ENCODE data around the gene ZNF385A. TPM values are rescaled to one million over a fixed set of nuclear protein-coding genes. Genes with fewer than 3 reads are reported as not detected.
A peak's percentile ranks its signal among the peaks of the same experiment; 100 is the strongest.

ZNF385A gene
- total and polyA plus RNA-seq, 2 of the 13 experiments (the other 11 are each of a cell fraction or from before 2014, with no cell fraction given) = 0.44 to 0.67 TPM

DNA sequence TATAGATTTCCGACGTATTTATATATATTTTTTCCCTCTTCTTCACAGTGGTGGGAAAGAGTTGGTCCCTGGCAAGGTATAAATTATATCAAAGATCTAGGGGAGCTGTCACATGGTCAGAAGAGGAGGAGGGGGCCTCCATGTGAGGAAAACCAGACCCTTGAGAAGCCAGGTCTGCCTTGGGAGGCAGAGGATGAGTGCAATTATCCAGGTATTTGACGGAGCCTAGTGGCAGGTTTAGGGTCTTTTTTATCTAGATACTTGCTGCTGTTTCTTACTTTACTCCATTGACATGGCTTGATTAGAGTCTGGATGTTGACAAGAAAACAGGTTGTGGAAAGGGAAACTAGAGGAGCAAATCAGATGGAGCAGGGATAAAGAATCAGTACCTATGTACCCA lies 54.1 kb downstream of the ZNF385A start:
- Histone ChIP-seq H4K20me1 (ENCODE audit: insufficient read depth, low read length) (no peaks in the 10 kb centered on the region), H2AFZ (ENCODE audit: low read length) (no peak overlapping the region), H3K27ac (ENCODE audit: extremely low read length, insufficient read depth, low read length) (peak overlapping the region; percentile 22), H3K9me3 (ENCODE audit: low read length) (no peaks in the 10 kb centered on the region), H3K79me2 (ENCODE audit: insufficient read depth, low read length) (peaks cover 34% of the 10 kb centered on the region), H3K9ac (ENCODE audit: insufficient read depth, low read depth, low read length) (no peak overlapping the region), H3K4me1 (ENCODE audit: insufficient read depth, low read length) (peaks cover 71% of the 10 kb centered on the region), H3K36me3 (replicated peaks in 1 of 2; ENCODE audit: control insufficient read depth in 1 of 2, insufficient read depth in 2 of 2, low read length in 2 of 2) (peaks cover 0 to 1% of the 10 kb centered on the region in 2 experiments; a peak in 2 of 5 replicates), H3K4me3 (replicated peaks in 1 of 3; ENCODE audit: insufficient read depth in 1 of 3, low read depth in 2 of 3, low read length in 3 of 3) (no peak overlapping the region), H3K4me2 (ENCODE audit: low read depth, low read length) (no peak overlapping the region), H3K27me3 (ENCODE audit: control insufficient read depth in 1 of 2, insufficient read depth in 2 of 2, low read length in 2 of 2) (no peaks in the 10 kb centered on the region; a peak in 1 of 5 replicates)
- ATAC-seq = no peak
- POLR2A ChIA-PET = no interaction called here
- no peak for FAIRE-seq
- 100% methylated on average over 3 of the region's 3 CpGs for WGBS (ENCODE audit: low lambda C conversion rate)
- TF ChIP-seq MZF1 (CRISPR knock-in tag; IDR thresholded peaks at IDR 0.05; ENCODE audit: borderline replicate concordance) (no peak), ZNF280B (CRISPR knock-in tag; IDR thresholded peaks at IDR 0.05; ENCODE audit: borderline replicate concordance) (no peak), SKI (IDR thresholded peaks at IDR 0.05; ENCODE audit: partially characterized antibody) (no peak)
- TF ChIP-seq, protein P1, sequence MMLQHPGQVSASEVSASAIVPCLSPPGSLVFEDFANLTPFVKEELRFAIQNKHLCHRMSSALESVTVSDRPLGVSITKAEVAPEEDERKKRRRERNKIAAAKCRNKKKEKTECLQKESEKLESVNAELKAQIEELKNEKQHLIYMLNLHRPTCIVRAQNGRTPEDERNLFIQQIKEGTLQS (CRISPR knock-in tag; IDR thresholded peaks at IDR 0.05) = no peak
- no TSS peak for BruUV-seq (replicated peaks)
- in situ Hi-C loops (cut with HindIII; ENCODE audit: extremely low pct_ligation_motif_present, low pct_unique_long_range_greater_than_20kb) (no loop called here), intact Hi-C loops (cut with micrococcal nuclease; ENCODE audit: unreplicated experiment) (no loop called here)
- no peak for DNase-seq (ENCODE audit: low spot score)
- CTCF ChIA-PET (ENCODE audit: low intra/inter-chr PET ratio, low total read pairs) = no interaction called here

DNA sequence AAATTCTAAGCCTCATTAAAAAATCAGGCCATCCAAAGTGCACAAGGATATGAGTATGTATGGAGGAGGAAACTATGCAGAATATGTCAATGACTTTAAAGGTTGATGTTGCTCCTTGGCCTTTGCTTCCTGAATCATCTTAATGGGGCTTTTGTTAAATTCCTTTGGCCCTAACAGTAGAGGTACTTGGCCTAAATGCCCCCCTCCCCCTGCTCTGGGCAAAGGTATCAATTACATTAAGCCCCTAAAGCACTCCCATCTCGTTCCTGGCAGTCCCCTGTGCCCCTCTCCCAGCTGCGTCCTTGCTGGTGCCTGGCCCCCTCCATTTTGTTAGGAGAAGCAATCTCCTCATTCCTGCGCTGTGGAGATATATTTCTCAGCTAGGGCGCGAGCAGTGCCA lies 54.8 kb downstream of the ZNF385A start:
- ChIA-PET POLR2A (interaction anchor here (1.5 to 3.5 kb wide), 3 partner anchors 23 to 49 kb away, joined by 4 to 41 read pairs (median 11); partner anchors contain the start of genes CBX5 and HNRNPA1), CTCF (ENCODE audit: low intra/inter-chr PET ratio, low total read pairs) (no interaction called here)
- Histone ChIP-seq H3K4me3 (replicated peaks in 1 of 3; ENCODE audit: insufficient read depth in 1 of 3, low read depth in 2 of 3, low read length in 3 of 3) (no peak overlapping the region), H3K9me3 (ENCODE audit: low read length) (no peaks in the 10 kb centered on the region), H3K4me2 (ENCODE audit: low read depth, low read length) (peak overlapping the region; percentile 67; the same call in 1 of the 2 replicates), H3K27me3 (ENCODE audit: control insufficient read depth in 1 of 2, insufficient read depth in 2 of 2, low read length in 2 of 2) (no peaks in the 10 kb centered on the region; a peak in 1 of 5 replicates), H3K36me3 (replicated peaks in 1 of 2; ENCODE audit: control insufficient read depth in 1 of 2, insufficient read depth in 2 of 2, low read length in 2 of 2) (peaks cover 0 to 1% of the 10 kb centered on the region in 2 experiments; a peak in 2 of 5 replicates), H2AFZ (ENCODE audit: low read length) (no peak overlapping the region), H4K20me1 (ENCODE audit: insufficient read depth, low read length) (no peaks in the 10 kb centered on the region), H3K4me1 (ENCODE audit: insufficient read depth, low read length) (peaks cover 65% of the 10 kb centered on the region), H3K79me2 (ENCODE audit: insufficient read depth, low read length) (peaks cover 39% of the 10 kb centered on the region), H3K9ac (ENCODE audit: insufficient read depth, low read depth, low read length) (peak overlapping the region; percentile 69; the same call in 1 of the 2 replicates), H3K27ac (ENCODE audit: extremely low read length, insufficient read depth, low read length) (peak overlapping the region; percentile 92)
- no TSS peak for BruUV-seq (replicated peaks)
- intact Hi-C loops (cut with micrococcal nuclease; ENCODE audit: unreplicated experiment) = loop anchor here (2.0 kb wide), 1 partner anchor 23 kb away; no protein-coding TSS in a partner anchor
- no peak for FAIRE-seq
- 79% methylated on average over 4 of the region's 5 CpGs for WGBS (ENCODE audit: low lambda C conversion rate)
- peak; percentile 20 for DNase-seq (ENCODE audit: low spot score)
- TF ChIP-seq EP300 (IDR thresholded peaks at IDR 0.05; ENCODE audit: low read depth in 2 of 2, low read length in 2 of 2) = peak in 1 of 2 experiments; percentile 31; a peak in 1 of 4 replicates
- no peak for TF ChIP-seq EP300 (CRISPR knock-in tag; IDR thresholded peaks at IDR 0.05; ENCODE audit: borderline replicate concordance)
- no peak for TF ChIP-seq ZNF850 (CRISPR knock-in tag; conservative IDR thresholded peaks at IDR 0.05)
- TF ChIP-seq FOSL1 (CRISPR knock-in tag; IDR thresholded peaks at IDR 0.05; ENCODE audit: borderline replicate concordance) = no peak
- TF ChIP-seq KDM2A (CRISPR knock-in tag; IDR thresholded peaks at IDR 0.05; ENCODE audit: borderline replicate concordance, low read depth) = no peak
- TF ChIP-seq ARHGAP35 (CRISPR knock-in tag; IDR thresholded peaks at IDR 0.05; ENCODE audit: borderline replicate concordance) = no peak
- no peak for TF ChIP-seq ZNF251 (CRISPR knock-in tag; IDR thresholded peaks at IDR 0.05)
- TF ChIP-seq MTF2 (CRISPR knock-in tag; IDR thresholded peaks at IDR 0.05; ENCODE audit: borderline replicate concordance) = no peak
- no peak for ATAC-seq
- in situ Hi-C loops (cut with HindIII; ENCODE audit: extremely low pct_ligation_motif_present, low pct_unique_long_range_greater_than_20kb) = loop anchor here (5.0 kb wide), 1 partner anchor 47 kb away; the partner anchor contains the start of genes CBX5 and HNRNPA1

Measured in HepG2 (cell line).